Renal cortical epithelial cell (primary cell): Measurements from ENCODE around the gene PHAF1. TPM values are rescaled to one million over a fixed set of nuclear protein-coding genes. Genes with fewer than 3 reads are reported as not detected.
A peak's percentile ranks its signal among the peaks of the same experiment; 100 is the strongest.

Experiments
- DNase-seq: peaks from one replicate; pipeline ENCODE4 v3.0.0-alpha.2; 2011; ENCODE audit warnings: low read depth
- total RNA-seq: library from RNA; depleted of rRNA; stranded (reverse); fragments of >200 nt; gene quantifications from 2 replicates; pipeline ENCODE4 v1.2.3, GENCODE V29; 2014

The PHAF1 gene
- total RNA-seq, 1 donor from 2014 or later, result 25.5 TPM

- DNase-seq, result no peak
Observed at GRCh38 chr16:67147437-67148140, 37.8 kb downstream of the PHAF1 start.

- DNase-seq, result no peak
Observed at GRCh38 chr16:67148221-67148620, 38.5 kb downstream of the PHAF1 start.

GRCh38 chr16:67148656-67149275, 39.0 kb downstream of the PHAF1 start:
- no peak for DNase-seq

- no peak for DNase-seq
Observed at GRCh38 chr16:67149276-67150046, 39.7 kb downstream of the PHAF1 start.

- no peak for DNase-seq
Observed at GRCh38 chr16:67150047-67150832, 40.5 kb downstream of the PHAF1 start.

- no peak for DNase-seq
Observed at GRCh38 chr16:67150833-67151396, 41.2 kb downstream of the PHAF1 start, which contains the start of gene B3GNT9. TSS of gene B3GNT9 (minus strand) at chr16:67150998. CDS start at chr16:67150485, 513 bp downstream.

GRCh38 chr16:67151431-67152097, 41.8 kb downstream of the PHAF1 start:
- no peak for DNase-seq

GRCh38 chr16:67154578-67155294, 45.0 kb downstream of the PHAF1 start:
- DNase-seq, result no peak

GRCh38 chr16:67155295-67156142, 45.8 kb downstream of the PHAF1 start:
- peak; percentile 28 for DNase-seq

- no peak for DNase-seq
Observed at GRCh38 chr16:67156143-67156844, 46.6 kb downstream of the PHAF1 start.

- no peak for DNase-seq
Observed at GRCh38 chr16:67157106-67157748, 47.5 kb downstream of the PHAF1 start.

- DNase-seq, result no peak
Observed at GRCh38 chr16:67157892-67158635, 48.3 kb downstream of the PHAF1 start.

- DNase-seq, result no peak
Observed at GRCh38 chr16:67158637-67159600, 49.2 kb downstream of the PHAF1 start.

GRCh38 chr16:67161595-67162058, 51.9 kb downstream of the PHAF1 start:
- DNase-seq, result no peak

GRCh38 chr16:67162506-67163163, 52.9 kb downstream of the PHAF1 start:
- no peak for DNase-seq
